AG10803 (cell line): ENCODE data around the gene DOCK3.
"Not testable (repeated sequence)": the region's sequence is repeated elsewhere in the genome, so short reads cannot be mapped to it uniquely, and the experiment has no call there.

ENCODE experiments used
- DNase-seq: peaks from one replicate; pipeline ENCODE4 v3.0.0; 2010; ENCODE audit warnings: low read depth
- H3K4me3 ChIP-seq: 2 replicates; pipeline ENCODE4 v1.5.1; 2011; ENCODE audit warnings: mild to moderate bottlenecking, low read length, control low read depth
- TF ChIP-seq, protein P1 (sequence below): conservative IDR thresholded peaks from 2 replicates; pipeline ENCODE4 v1.5.1; 2011; ENCODE audit warnings: mild to moderate bottlenecking, low read length, control low read depth, inconsistent platforms

DOCK3 gene

GRCh38 chr3:50950591-50950990, 275.9 kb downstream of the DOCK3 start:
- no peak for DNase-seq
- no peak overlapping the region for H3K4me3 ChIP-seq
- TF ChIP-seq, protein P1, sequence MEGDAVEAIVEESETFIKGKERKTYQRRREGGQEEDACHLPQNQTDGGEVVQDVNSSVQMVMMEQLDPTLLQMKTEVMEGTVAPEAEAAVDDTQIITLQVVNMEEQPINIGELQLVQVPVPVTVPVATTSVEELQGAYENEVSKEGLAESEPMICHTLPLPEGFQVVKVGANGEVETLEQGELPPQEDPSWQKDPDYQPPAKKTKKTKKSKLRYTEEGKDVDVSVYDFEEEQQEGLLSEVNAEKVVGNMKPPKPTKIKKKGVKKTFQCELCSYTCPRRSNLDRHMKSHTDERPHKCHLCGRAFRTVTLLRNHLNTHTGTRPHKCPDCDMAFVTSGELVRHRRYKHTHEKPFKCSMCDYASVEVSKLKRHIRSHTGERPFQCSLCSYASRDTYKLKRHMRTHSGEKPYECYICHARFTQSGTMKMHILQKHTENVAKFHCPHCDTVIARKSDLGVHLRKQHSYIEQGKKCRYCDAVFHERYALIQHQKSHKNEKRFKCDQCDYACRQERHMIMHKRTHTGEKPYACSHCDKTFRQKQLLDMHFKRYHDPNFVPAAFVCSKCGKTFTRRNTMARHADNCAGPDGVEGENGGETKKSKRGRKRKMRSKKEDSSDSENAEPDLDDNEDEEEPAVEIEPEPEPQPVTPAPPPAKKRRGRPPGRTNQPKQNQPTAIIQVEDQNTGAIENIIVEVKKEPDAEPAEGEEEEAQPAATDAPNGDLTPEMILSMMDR: no peak

DNA sequence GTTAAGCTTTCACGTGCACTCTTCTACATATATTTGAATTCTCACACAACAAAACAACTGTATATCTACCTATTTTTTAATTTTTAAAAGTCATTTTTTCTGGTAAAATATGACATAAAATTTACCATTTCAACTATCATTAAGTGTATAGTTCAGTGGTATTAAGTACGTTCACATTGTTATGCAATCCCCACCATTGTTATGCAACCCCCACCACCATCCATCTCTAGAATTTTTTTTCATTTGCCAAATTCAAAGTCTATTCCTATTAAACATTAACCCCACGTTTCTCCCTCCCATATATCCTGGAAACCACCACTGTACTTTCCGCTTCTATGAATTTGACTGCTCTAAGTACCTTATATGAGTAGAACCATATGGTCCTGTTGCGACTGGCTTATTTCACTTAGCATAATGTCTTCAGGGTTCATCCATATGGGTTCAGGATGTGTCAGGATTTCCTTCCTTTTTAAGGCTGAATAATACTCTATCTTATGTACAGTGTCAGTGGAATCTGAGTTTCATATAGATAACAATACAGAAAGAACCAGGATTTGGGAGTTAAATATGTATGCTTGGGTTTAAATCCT, 279.2 kb downstream of the DOCK3 start:
- TF ChIP-seq, protein P1: no peak
- no peak overlapping the region for H3K4me3 ChIP-seq
- DNase-seq: no peak

- H3K4me3 ChIP-seq: no peak overlapping the region
- TF ChIP-seq, protein P1: no peak
- DNase-seq: no peak
Observed at GRCh38 chr3:50961386-50961785, 286.7 kb downstream of the DOCK3 start.

DNA sequence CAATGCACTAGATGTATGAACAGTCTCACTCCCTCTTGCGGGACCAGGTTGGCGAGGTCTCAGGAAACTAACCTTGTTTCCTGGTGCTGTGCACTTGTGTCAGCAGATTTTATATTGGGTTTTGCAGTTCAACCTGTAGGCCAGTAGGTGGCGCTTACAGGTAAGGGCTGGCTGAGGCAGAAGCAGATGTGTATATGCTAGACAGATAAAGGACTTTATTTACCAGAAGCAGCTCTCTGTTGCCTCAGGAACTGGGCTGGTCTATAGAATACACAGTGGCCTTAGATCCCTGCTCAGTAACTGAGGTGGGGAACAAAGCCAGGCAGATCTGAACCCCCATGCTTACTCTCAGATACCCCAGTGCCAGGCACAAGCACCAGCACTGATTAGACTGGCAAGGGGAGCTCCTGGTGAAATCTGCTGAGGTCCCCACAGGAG, 296.8 kb downstream of the DOCK3 start:
- TF ChIP-seq, protein P1: peak; percentile 80
- DNase-seq: peak; percentile 43
- no peak overlapping the region for H3K4me3 ChIP-seq

- no peak for DNase-seq
- H3K4me3 ChIP-seq: no peak overlapping the region
- TF ChIP-seq, protein P1: no peak
Observed at GRCh38 chr3:50972029-50972428, 297.3 kb downstream of the DOCK3 start.

DNA sequence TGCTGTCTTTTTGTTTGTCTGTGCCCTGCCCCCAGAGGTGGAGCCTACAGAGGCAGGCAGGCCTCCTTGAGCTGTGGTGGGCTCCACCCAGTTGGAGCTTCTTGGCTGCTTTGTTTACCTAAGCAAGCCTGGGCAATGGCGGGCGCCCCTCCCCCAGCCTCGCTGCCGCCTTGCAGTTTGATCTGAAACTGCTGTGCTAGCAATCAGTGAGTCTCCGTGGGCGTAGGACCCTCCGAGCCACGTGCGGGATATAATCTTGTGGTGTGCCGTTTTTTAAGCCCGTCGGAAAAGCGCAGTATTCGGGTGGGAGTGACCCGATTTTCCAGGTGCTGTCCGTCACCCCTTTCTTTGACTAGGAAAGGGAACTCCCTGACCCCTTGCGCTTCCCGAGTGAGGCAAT, 303.9 kb downstream of the DOCK3 start:
- not testable (repeated sequence) for H3K4me3 ChIP-seq, DNase-seq

DNA sequence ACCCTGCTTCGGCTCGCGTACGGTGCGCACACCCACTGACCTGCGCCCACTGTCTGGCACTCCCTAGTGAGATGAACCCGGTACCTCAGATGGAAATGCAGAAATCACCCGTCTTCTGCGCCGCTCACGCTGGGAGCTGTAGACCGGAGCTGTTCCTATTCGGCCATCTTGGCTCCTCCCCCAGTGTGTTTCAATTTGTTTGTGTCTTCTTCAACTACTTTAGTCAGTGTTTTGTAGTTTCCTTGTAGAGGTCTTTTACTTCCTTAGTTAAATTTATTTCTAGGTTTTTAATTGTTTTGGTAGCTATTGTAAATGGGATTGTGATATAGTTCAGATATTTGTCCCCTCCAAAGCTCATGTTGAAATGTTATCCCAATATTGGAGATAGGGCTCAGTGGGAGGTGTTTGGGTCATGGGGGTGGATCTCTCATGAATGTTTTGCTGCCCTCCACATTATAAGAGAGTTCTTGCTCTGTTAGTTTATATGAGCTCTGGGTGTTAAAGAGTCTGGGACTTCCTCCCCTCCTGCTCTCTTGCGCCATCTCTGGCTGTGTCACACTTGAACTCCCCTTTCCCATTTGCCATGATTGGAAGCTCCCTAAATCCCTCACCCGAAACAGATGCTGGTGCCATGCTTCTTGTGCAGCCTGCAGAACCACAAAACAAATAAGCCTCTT, 304.4 kb downstream of the DOCK3 start:
- TF ChIP-seq, protein P1: no peak
- no peak overlapping the region for H3K4me3 ChIP-seq
- no peak for DNase-seq
